Measurements from ENCODE around the gene ZC3H12A. TPM values are rescaled to one million over a fixed set of nuclear protein-coding genes. Genes with fewer than 3 reads are reported as not detected.
A peak's percentile ranks its signal among the peaks of the same experiment; 100 is the strongest.

Gene ZC3H12A
- total RNA-seq, 1 donor from 2014 or later: 11.3 TPM

DNA sequence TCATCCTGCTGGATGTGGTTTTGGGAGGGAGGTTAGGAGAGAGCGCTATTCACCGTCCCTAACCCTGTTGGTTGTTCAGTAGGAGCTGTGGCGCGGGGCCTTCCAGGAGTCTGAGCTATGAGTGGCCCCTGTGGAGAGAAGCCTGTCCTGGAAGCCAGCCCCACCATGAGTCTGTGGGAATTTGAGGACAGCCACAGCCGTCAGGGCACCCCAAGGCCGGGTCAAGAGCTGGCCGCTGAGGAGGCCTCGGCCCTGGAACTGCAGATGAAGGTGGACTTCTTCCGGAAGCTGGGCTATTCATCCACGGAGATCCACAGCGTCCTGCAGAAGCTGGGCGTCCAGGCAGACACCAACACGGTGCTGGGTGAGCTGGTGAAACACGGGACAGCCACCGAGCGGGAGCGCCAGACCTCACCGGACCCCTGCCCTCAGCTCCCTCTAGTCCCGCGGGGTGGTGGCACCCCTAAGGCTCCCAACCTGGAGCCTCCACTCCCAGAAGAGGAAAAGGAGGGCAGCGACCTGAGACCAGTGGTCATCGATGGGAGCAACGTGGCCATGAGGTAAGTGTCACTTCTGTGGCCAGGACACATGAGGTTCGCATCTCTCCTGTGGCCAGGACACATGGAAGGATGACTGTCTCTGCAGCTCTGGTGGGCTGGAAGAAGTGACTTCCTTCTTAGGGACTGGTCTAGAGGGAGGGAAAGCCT is 1.2 kb downstream of the ZC3H12A start:
- TF ChIP-seq, protein P1, sequence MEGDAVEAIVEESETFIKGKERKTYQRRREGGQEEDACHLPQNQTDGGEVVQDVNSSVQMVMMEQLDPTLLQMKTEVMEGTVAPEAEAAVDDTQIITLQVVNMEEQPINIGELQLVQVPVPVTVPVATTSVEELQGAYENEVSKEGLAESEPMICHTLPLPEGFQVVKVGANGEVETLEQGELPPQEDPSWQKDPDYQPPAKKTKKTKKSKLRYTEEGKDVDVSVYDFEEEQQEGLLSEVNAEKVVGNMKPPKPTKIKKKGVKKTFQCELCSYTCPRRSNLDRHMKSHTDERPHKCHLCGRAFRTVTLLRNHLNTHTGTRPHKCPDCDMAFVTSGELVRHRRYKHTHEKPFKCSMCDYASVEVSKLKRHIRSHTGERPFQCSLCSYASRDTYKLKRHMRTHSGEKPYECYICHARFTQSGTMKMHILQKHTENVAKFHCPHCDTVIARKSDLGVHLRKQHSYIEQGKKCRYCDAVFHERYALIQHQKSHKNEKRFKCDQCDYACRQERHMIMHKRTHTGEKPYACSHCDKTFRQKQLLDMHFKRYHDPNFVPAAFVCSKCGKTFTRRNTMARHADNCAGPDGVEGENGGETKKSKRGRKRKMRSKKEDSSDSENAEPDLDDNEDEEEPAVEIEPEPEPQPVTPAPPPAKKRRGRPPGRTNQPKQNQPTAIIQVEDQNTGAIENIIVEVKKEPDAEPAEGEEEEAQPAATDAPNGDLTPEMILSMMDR (IDR thresholded peaks at IDR 0.05): no peak
- Mint-ChIP-seq H3K4me1 (ENCODE audit: unreplicated experiment) (peaks cover 85% of the 10 kb centered on the region), H3K27ac (ENCODE audit: unreplicated experiment) (peak overlapping the region; percentile 96), H3K36me3 (ENCODE audit: unreplicated experiment) (peaks cover 3% of the 10 kb centered on the region), H3K27me3 (ENCODE audit: unreplicated experiment) (no peaks in the 10 kb centered on the region), H3K9me3 (ENCODE audit: unreplicated experiment) (no peaks in the 10 kb centered on the region), H3K4me3 (ENCODE audit: unreplicated experiment) (peak overlapping the region; percentile 79)
- DNase-seq (ENCODE audit: extremely low spot score, unreplicated experiment): no peak

DNA sequence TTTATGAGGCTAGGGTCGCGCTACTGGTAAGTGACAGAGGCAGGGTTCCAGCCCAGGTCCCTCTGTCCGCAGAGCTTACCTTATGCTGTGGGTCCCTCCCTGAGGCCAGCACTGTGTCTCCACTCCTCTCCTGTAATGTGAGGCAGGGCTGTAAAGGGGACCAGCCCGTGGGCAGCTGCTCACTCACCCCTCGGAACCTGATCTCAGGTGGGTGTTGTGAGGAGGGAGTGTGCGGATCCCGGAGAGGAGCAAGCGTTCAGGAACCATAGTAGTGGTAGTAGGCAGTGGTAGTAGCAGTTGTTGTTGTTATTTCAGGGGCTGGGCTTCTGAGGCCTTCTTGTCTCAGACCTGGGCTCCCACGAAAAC is 1.7 kb downstream of the ZC3H12A start:
- Mint-ChIP-seq H3K4me1 (ENCODE audit: unreplicated experiment) (peaks cover 80% of the 10 kb centered on the region), H3K27me3 (ENCODE audit: unreplicated experiment) (no peaks in the 10 kb centered on the region), H3K36me3 (ENCODE audit: unreplicated experiment) (peaks cover 4% of the 10 kb centered on the region), H3K4me3 (ENCODE audit: unreplicated experiment) (peak overlapping the region; percentile 79), H3K9me3 (ENCODE audit: unreplicated experiment) (no peaks in the 10 kb centered on the region), H3K27ac (ENCODE audit: unreplicated experiment) (peak overlapping the region; percentile 96)
- DNase-seq (ENCODE audit: extremely low spot score, unreplicated experiment): no peak
- TF ChIP-seq, protein P1 (IDR thresholded peaks at IDR 0.05): no peak

DNA sequence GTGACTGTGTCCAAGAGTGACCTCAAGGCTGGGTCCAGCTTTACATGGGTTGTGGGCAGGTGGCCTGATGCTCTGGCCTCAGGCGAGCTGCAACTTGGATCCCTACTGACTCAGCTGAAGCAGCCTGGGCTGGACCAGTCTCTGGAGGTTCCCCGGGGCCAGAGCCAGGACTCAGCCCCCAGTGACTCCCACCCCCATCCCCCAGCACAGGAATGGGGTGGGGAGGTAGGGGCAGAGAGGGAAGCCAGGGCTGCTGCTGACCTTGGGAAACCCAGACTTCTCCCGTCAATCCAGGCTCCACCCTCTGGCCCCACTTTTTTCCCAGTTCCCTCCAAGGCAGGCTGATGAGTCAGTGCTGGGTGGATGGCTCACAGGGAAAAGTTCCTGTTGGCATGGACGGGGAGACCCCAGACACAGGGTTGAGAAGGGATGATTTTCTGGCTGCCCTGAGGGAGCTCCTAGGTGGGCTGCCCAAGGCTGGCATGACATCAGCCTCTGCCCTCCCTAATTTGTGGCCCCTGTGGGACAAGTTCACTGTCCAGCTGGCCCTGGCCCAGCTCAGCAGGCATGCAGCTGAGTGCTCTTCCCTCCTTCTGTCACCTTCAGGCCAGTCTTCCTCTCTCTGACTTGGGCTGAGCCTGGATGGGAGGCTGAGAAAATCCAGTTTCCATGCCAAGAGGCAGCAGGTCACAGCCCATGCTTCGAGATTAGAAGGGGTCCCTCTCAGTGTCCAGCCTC is 2.2 kb downstream of the ZC3H12A start:
- TF ChIP-seq, protein P1 (IDR thresholded peaks at IDR 0.05): no peak
- Mint-ChIP-seq H3K27me3 (ENCODE audit: unreplicated experiment) (no peaks in the 10 kb centered on the region), H3K27ac (ENCODE audit: unreplicated experiment) (peak overlapping the region; percentile 96), H3K4me1 (ENCODE audit: unreplicated experiment) (peaks cover 74% of the 10 kb centered on the region), H3K36me3 (ENCODE audit: unreplicated experiment) (peaks cover 10% of the 10 kb centered on the region), H3K9me3 (ENCODE audit: unreplicated experiment) (no peaks in the 10 kb centered on the region), H3K4me3 (ENCODE audit: unreplicated experiment) (peak overlapping the region; percentile 79)
- DNase-seq (ENCODE audit: extremely low spot score, unreplicated experiment): no peak

DNA sequence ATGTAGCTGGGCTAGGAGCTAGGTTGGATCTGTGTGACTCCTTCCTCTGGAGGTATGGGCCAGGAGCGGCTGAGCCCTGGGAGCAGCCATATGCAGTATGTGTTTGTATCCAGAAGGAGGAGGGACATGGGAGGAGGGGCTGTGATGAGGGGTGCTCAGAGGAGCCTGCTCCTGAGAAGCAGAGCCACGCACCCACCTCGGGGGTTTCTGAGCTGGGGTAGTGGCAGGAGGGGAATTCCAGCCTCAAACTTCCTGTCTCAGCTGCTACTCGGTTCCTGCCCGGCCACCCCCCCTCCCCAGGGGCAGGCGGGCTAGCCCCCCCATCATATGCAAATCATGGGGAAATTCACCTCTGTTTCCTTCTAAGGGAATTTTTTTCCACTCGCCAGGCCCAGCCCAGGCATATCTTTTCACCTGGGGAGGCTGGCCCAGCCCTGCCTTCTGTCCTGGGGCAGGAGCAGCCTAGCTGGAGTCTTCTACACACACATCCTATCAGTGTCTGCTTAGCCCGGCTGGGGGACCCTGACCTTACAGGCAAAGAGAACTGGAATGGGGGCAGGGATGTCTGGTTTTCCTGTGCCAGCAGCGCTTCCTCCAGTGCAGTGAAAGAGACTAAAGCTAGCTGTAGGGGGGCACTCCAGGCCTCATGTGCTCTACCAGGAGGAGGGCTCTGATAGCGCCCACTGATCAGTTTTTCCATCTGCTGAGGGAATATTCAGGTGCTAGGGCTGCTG is 3.0 kb downstream of the ZC3H12A start:
- H3K27me3 Mint-ChIP-seq (ENCODE audit: unreplicated experiment): no peaks in the 10 kb centered on the region
- H3K36me3 Mint-ChIP-seq (ENCODE audit: unreplicated experiment): peaks cover 17% of the 10 kb centered on the region
- H3K27ac Mint-ChIP-seq (ENCODE audit: unreplicated experiment): peak overlapping the region; percentile 96
- TF ChIP-seq, protein P1 (IDR thresholded peaks at IDR 0.05): no peak
- H3K4me1 Mint-ChIP-seq (ENCODE audit: unreplicated experiment): peaks cover 67% of the 10 kb centered on the region
- peak overlapping the region; percentile 79 for H3K4me3 Mint-ChIP-seq (ENCODE audit: unreplicated experiment)
- no peaks in the 10 kb centered on the region for H3K9me3 Mint-ChIP-seq (ENCODE audit: unreplicated experiment)
- DNase-seq (ENCODE audit: extremely low spot score, unreplicated experiment): no peak

DNA sequence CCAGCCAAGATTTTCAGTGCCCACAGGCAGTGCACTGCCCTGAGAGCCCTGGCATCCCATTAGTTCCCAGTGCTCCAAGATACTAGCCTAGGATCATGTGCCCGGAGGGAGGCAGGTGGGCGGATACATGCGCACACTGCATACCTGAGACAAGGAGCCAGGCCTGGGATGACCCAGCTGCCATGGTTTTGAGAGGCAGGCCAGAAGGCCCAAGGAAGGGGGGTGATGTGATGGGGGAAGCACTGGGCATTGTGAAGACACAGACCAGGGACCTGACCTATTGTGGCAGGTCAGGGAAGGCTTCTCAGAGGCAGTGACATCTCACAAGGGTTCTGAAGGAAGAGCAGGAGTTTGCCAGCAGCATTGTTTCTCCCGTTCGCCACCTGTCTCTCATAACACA is 3.6 kb downstream of the ZC3H12A start:
- peak overlapping the region; percentile 96 for H3K27ac Mint-ChIP-seq (ENCODE audit: unreplicated experiment)
- no peaks in the 10 kb centered on the region for H3K27me3 Mint-ChIP-seq (ENCODE audit: unreplicated experiment)
- no peaks in the 10 kb centered on the region for H3K9me3 Mint-ChIP-seq (ENCODE audit: unreplicated experiment)
- H3K36me3 Mint-ChIP-seq (ENCODE audit: unreplicated experiment): peaks cover 22% of the 10 kb centered on the region
- TF ChIP-seq, protein P1 (IDR thresholded peaks at IDR 0.05): no peak
- peak overlapping the region; percentile 79 for H3K4me3 Mint-ChIP-seq (ENCODE audit: unreplicated experiment)
- peaks cover 61% of the 10 kb centered on the region for H3K4me1 Mint-ChIP-seq (ENCODE audit: unreplicated experiment)
- DNase-seq (ENCODE audit: extremely low spot score, unreplicated experiment): no peak

Data from osteocyte (in vitro differentiated cells).